Stimulated activated naive CD4-positive, alpha-beta T cell (primary cell): Measurements from ENCODE around the gene LAMTOR3.
"Not testable (repeated sequence)": the region's sequence is repeated elsewhere in the genome, so short reads cannot be mapped to it uniquely, and the experiment has no call there.

Source experiments
- DNase-seq, 6 experiments: peaks; one replicate each; lab custom pipeline; 2025; lab: John Stamatoyannopoulos, UW

The LAMTOR3 gene

DNA sequence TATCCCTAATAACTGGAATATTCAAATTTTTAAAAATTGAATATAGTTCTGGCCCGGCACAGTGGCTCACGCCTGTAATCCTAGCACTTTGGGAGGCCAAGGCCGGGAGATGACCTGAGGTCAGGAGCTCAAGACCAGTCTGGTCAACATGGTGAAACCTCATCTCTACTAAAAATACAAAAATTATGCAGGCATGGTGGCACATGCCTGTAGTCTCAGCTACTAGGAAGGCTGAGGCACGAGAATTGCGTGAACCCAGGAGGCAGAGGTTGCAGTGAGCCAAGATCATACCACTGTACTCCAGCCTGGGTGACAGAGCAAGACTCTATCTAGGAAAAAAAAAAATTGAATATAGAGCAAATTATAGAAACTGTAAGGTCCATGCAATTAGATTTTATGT is 64.2 kb downstream of the LAMTOR3 start:
- not testable (repeated sequence) for DNase-seq

DNA sequence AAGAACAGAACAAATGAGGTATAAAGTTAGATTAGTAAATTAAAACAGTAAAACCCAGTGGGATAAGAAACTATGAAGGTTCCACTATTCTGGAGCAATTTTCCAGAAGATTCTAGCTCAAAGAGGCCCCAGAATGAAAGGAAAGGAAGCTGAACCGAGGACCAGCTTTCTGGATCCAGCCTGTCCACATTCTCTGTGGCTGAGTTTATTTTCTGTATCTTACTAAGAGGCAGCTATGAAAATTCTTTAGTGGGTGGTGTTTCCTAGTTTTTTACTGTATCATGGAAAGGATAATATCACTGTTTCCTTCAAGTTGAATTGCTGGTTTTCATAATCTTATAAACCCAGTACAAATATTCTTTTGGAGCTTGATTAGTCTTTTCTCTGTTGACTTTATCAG is 65.8 kb downstream of the LAMTOR3 start:
- no peak for DNase-seq
